ENCODE data around the gene RPS4Y2. TPM values are rescaled to one million over a fixed set of nuclear protein-coding genes. Genes with fewer than 3 reads are reported as not detected.

The RPS4Y2 gene
- not detected in 2 replicates for total RNA-seq

DNA sequence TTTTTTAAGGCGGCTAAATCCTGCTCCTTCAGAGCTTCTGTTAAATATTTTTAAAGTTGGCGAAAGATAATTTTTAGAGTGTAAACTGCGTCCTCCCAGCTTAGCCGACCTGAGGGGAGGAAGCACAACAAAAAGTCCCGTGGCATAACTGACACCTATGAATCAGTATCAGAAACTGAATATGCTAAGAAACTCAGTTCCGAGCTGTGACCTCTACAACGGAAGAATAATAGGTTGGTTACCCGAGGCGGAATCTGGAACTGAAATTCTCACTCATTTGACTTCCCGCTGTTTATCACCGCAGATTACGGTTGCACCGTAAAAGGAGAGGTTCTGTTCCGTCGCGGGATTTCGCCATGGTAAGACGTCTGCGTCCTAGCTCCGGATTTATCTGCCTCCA lies at the start of gene RPS4Y2:
Gene RPS4Y2 (plus strand): TSS at position 301 of the 400 bp plus-strand sequence. CDS start 56 bp downstream, at position 357.
- POLR2A ChIA-PET = no interaction called here
- H3K9me3 Mint-ChIP-seq = no peaks in the 10 kb centered on the region
- CTCF ChIA-PET = no interaction called here

DNA sequence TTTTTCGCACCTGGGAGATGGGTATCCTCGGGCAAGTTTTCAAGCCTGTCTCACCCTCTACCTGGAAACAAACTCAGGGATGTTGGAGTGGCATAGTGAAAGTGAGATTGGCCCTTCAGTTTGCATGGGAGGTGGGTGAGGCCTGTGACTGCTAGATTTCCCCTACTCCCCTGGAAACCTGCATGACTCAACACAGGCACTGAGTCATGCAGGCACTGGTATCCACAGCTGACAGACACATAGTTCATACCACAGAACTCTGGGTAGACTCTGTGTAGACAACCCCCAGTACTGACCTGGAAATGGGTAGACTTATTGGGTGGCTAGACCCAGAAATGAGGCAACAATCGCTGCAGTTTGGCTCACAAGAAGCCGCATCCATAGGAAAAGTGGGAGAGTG lies 41.5 kb upstream of the RPS4Y2 start:
- TF ChIP-seq, protein P1, sequence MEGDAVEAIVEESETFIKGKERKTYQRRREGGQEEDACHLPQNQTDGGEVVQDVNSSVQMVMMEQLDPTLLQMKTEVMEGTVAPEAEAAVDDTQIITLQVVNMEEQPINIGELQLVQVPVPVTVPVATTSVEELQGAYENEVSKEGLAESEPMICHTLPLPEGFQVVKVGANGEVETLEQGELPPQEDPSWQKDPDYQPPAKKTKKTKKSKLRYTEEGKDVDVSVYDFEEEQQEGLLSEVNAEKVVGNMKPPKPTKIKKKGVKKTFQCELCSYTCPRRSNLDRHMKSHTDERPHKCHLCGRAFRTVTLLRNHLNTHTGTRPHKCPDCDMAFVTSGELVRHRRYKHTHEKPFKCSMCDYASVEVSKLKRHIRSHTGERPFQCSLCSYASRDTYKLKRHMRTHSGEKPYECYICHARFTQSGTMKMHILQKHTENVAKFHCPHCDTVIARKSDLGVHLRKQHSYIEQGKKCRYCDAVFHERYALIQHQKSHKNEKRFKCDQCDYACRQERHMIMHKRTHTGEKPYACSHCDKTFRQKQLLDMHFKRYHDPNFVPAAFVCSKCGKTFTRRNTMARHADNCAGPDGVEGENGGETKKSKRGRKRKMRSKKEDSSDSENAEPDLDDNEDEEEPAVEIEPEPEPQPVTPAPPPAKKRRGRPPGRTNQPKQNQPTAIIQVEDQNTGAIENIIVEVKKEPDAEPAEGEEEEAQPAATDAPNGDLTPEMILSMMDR (IDR thresholded peaks at IDR 0.05) = no peak
- Mint-ChIP-seq H3K4me1 (peaks cover 17% of the 10 kb centered on the region), H3K27ac (peak overlapping the region; percentile 69), H3K9me3 (peaks cover 9% of the 10 kb centered on the region), H3K4me3 (no peak overlapping the region), H3K27me3 (no peaks in the 10 kb centered on the region), H3K36me3 (ENCODE audit: low read depth) (peaks cover 5% of the 10 kb centered on the region)
- DNase-seq = no peak
- CTCF ChIA-PET = no interaction called here
- POLR2A ChIA-PET = no interaction called here
- ATAC-seq (ENCODE audit: low read depth) = peak; percentile 92
- intact Hi-C loops (cut with micrococcal nuclease) = no loop called here

More for the DNA sequence above, at the start of gene RPS4Y2:
- Mint-ChIP-seq H3K27me3 (no peaks in the 10 kb centered on the region), H3K4me3 (no peak within 1 kb of the TSS), H3K27ac (peak within 1 kb of the TSS; percentile 35), H3K4me1 (peaks cover 6% of the 10 kb centered on the region), H3K36me3 (ENCODE audit: low read depth) (no peaks in the 10 kb centered on the region)
- DNase-seq = no peak
- TF ChIP-seq, protein P1 (IDR thresholded peaks at IDR 0.05) = no peak
- intact Hi-C loops (cut with micrococcal nuclease) = no loop called here
- no peak for ATAC-seq (ENCODE audit: low read depth)

DNA sequence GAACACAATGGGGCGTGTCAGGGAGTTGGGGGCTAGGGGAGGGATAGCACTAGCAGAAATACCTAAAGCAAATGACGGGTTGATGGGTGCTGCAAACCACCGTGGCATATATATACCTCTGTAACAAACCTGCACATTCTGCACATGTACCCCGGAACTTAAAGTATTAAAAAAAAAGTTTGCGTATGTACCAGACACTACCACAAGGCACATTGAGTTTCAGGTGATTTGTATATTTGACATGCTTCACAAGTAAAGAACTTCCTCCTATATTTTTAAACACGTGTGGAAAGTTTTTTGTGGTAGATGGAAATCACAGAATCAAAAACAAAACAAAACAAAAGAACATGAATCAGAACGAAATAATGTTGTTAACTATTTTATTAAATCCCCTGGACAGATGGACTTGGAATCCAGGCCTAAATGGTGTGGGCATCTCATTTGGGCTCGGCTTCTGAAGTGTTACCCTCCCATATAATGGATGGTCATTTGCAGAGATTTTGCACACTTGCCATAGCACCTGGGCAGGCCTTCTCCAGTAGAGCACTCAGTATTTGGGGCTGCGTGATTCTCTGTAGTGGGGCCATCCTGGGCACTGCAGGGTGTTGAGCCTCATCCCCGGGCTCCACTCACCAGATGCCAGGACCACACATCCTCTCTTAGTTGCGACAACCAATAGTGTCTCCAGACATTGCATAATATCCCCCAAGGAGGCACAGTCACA lies 29.6 kb upstream of the RPS4Y2 start:
- Mint-ChIP-seq H3K4me3 (peak overlapping the region; percentile 41), H3K36me3 (ENCODE audit: low read depth) (no peaks in the 10 kb centered on the region), H3K9me3 (no peaks in the 10 kb centered on the region), H3K4me1 (peaks cover 47% of the 10 kb centered on the region), H3K27me3 (no peaks in the 10 kb centered on the region), H3K27ac (peak overlapping the region; percentile 83)
- no peak for DNase-seq
- TF ChIP-seq, protein P1 (IDR thresholded peaks at IDR 0.05) = no peak
- POLR2A ChIA-PET = interaction anchor here (2.9 kb wide), 1 partner anchor 151 kb away, joined by 9 read pairs; the partner anchor contains the start of gene EIF1AY
- peak; percentile 86 for ATAC-seq (ENCODE audit: low read depth)
- CTCF ChIA-PET = no interaction called here
- intact Hi-C loops (cut with micrococcal nuclease) = loop anchor here (1.0 to 5.0 kb wide), 4 partner anchors 39 to 1159 kb away; no protein-coding TSS in a partner anchor

DNA sequence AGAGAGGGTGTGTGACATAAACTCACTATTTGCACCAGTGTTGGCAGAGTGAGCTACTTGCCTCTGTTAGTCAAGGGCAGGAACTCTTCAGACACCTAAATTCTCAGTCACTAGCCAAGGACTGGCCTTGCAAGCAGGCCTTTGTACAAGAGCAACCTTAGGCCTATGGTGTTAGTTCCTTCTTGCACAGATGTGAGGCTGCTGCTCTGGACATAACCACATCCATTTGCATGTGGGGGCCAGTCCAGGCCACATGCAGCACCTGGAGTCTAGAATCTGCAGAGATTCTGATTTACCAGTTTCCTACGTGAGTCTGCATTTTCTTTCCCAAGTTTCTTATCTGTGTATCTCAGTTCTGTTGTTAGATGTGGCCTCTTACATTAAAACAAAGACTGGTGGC lies 20.7 kb upstream of the RPS4Y2 start:
- TF ChIP-seq, protein P1 (IDR thresholded peaks at IDR 0.05) = no peak

DNA sequence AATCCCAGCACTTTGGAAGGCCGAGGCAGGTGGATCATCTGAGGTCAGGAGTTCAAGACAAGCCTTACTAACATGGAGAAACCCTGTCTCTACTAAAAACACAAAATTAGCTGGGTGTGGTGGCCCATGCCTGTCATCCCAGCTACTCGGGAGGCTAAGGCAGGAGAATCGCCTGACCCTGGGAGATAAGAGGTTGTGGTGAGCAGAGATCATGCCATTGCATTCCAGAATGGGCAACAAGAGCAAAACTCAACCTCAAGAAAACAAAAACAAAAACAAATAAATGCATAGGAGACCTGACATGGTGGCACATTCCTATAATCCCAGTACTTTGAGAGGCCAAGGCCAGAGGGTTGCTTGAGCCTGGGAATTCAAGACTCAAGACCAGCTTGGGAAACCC lies 16.1 kb upstream of the RPS4Y2 start:
- H3K27ac Mint-ChIP-seq = no peak overlapping the region
- CTCF ChIA-PET = interaction anchor here (1.1 to 2.8 kb wide), 4 partner anchors 92 to 184 kb away, joined by 4 to 7 read pairs (median 5); partner anchors contain the start of gene EIF1AY
- H3K4me1 Mint-ChIP-seq = peaks cover 51% of the 10 kb centered on the region
- H3K4me3 Mint-ChIP-seq = no peak overlapping the region
- H3K27me3 Mint-ChIP-seq = no peaks in the 10 kb centered on the region
- no peak for ATAC-seq (ENCODE audit: low read depth)
- TF ChIP-seq, protein P1 (IDR thresholded peaks at IDR 0.05) = no peak
- POLR2A ChIA-PET = interaction anchor here (0.6 to 0.8 kb wide), 4 partner anchors 23 to 166 kb away, joined by 3 to 5 read pairs (median 3); partner anchors contain the start of gene EIF1AY
- no peaks in the 10 kb centered on the region for H3K9me3 Mint-ChIP-seq
- intact Hi-C loops (cut with micrococcal nuclease) = loop anchor here (1.0 to 10.0 kb wide), 6 partner anchors 92 to 995 kb away; partner anchors contain the start of gene KDM5D
- DNase-seq = no peak
- no peaks in the 10 kb centered on the region for H3K36me3 Mint-ChIP-seq (ENCODE audit: low read depth)

More for the DNA sequence above, 20.7 kb upstream of the RPS4Y2 start:
- Mint-ChIP-seq H3K4me1 (peaks cover 70% of the 10 kb centered on the region), H3K4me3 (no peak overlapping the region), H3K27me3 (no peaks in the 10 kb centered on the region), H3K27ac (no peak overlapping the region), H3K36me3 (ENCODE audit: low read depth) (no peaks in the 10 kb centered on the region), H3K9me3 (no peaks in the 10 kb centered on the region)
- ATAC-seq (ENCODE audit: low read depth) = peak; percentile 75
- ChIA-PET POLR2A (interaction anchor here (0.6 to 1.1 kb wide), 2 partner anchors 157 to 159 kb away, joined by 3 to 4 read pairs; partner anchors contain the start of gene EIF1AY), CTCF (no interaction called here)
- no peak for DNase-seq
- intact Hi-C loops (cut with micrococcal nuclease) = loop anchor here (10.0 kb wide), 1 partner anchor 990 kb away; the partner anchor contains the start of gene KDM5D

All from activated B cell treated with CpG ODN at 0.5 μM for 24 hours (primary cell).